Fibroblast of skin of right quadriceps (primary cell): Measurements from ENCODE around the gene SIX4.
A peak's percentile ranks its signal among the peaks of the same experiment; 100 is the strongest.
"Not testable (repeated sequence)": the region's sequence is repeated elsewhere in the genome, so short reads cannot be mapped to it uniquely, and the experiment has no call there.

Experiments used
- DNase-seq: peaks from one replicate; pipeline ENCODE4 v3.0.0-alpha.2; 2013

SIX4 gene

DNA sequence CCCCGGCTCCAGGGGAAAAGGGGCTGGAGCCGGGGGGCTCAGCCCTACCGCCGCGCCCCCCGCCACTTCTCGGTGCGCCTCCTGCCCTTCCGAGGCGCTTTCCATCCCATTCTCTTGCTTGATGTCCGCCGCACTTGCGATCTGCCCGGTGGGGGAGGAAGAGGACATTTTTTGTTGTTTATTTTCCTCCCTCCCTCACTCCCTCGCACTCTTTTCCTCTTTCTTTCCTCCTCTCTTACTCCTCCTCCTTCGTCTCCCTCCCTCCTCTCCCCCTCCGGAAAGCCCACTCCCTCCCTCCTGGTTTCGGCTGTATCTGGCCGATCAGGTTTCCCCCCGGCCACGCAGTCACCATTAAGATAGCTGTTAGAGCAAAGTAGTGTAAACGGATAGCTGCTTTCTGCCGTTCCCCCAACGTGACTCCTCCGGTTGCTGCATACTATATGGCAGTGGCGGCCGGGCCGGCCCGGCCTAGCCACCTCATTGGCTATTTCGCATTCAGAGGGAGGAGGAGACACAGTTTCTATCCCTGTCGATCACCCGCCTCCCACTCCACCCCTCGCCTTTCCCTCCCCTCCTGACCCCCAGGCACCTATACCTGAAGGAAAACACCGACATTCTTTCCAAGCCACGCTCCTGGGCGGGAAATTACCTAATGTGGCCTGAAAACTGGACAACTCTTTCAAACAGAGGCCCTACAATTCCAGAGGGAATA lies at the start of gene SIX4:
TSS of gene SIX4 (minus strand) at position 445 of the 712 bp plus-strand sequence. CDS start at position 168, 277 bp downstream.
- DNase-seq, result peak; percentile 87

DNA sequence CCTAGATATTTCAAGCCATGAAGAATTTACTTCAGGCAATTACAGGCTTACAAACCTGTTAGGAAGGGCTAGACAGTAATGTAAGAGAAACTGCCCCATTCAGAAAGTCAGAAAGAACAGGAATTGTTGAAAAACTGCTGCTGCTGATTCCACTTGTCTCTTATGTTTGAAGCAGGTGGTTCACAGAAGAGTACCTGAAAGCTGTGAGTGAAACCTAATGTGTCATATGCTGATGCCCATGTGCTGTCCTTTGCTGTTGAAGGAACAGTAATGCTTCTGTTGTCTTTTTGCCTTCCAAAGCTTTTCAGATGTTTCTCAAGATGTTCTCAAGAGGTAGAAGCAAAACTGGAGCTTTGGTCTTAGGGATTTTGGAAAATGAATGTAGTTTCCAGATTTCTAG lies 49.4 kb upstream of the SIX4 start:
- no peak for DNase-seq

DNA sequence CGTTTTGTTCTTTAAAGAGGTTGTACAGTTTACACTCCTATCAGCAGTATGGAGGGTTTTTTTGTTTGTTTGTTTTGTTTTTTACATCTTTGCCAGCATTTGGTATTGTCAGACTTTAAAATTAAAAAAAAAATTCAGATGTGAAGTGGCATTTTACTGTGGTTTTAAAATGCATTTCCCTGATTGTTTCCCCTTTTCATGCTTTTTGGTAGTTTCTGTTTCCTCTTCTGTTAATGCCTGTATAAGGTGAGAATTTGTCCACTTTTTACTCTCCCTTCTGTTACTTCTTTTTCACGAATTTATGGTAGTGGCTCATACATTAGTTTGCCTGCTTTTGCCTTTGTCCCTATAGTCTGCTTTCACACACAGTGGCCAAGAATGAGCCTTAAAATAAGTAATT lies 47.0 kb upstream of the SIX4 start:
- DNase-seq, result no peak

DNA sequence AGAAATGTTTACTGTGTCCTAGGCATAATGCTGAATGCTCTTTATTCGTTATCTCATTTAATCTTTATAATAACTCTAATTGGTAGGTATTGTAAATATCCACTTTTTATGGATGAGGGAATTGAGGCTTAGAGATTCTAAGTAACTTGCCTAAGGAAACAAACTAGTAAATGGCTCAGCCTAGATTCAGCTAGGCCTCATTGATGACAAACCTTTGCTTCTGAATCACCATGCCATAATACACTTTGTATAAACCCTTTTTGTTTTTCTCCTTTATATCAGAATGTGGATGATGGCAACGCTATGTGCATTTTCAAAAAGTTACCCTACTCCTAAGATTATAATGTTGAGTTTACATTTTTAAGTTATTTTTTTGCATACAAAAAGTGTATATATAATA lies 44.5 kb upstream of the SIX4 start:
- no peak for DNase-seq

DNA sequence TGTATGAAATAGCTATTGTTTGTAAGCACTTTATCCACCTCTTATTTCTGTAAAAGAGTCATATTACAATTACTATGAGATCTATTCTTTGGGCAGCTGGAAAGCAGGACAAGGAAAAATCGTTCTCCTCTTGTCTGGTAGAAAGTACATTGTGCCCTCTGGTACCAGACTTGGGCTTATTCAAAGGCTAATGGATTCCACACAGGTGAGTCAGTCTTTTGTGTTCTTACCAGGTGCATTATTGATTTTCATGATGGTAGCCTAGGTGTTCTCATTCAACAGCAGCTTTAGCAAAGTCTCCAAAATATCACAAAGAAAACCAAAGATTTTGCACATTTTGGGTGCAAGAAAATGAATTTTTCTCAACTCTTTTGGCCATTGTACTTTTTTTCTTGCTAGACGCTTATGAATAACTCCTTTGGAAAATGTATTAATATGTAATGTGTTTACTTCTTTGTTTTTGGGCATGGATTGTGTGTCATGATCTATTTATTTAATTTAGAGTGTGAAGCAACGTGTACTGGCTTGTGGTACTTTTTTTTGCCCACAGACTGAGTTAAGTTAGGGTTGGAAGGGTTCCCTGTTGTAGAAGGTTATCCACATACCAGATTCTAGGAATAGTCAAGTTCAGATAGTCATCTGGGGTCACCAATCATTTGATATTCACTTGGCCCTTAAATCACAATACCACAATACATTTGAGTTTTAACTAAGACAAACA lies 36.7 kb upstream of the SIX4 start:
- DNase-seq, result no peak

DNA sequence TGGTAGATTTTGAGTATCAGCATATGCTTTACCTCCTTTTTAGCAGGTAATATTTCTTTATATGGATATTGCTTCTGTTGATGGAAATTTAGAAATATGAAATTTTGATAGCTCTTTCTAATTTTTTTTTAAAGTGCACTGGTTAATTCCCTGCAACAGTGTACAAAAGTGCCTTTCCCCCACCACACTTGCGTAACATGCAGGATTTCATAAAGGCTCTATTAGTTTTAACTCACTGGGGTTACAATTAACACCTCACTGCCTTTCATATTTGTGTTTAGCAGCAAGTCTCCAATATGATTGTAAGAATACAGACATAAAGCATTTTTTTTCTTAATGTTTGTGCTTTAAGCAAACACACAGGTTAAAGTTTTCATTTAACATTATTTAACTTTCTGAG lies 36.1 kb upstream of the SIX4 start:
- no peak for DNase-seq

DNA sequence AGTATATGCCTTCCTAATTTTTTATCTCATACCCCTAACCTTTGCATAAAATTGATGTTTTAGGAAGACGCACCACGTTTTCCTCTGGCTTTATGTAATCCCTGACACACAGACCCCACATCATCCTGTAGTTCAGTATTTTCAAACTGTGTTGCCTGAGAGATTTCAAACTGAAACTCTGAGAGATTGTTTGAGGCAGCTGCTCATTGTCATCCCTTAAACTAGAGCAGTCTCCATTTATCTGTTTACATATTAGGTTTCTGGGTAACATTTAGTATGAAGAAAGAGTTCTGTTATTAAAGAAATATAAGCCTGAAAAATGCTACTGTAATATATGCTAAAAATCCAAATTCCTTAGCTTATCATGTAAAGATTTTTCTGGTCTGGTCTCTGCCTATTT lies 34.7 kb upstream of the SIX4 start:
- DNase-seq, result no peak

DNA sequence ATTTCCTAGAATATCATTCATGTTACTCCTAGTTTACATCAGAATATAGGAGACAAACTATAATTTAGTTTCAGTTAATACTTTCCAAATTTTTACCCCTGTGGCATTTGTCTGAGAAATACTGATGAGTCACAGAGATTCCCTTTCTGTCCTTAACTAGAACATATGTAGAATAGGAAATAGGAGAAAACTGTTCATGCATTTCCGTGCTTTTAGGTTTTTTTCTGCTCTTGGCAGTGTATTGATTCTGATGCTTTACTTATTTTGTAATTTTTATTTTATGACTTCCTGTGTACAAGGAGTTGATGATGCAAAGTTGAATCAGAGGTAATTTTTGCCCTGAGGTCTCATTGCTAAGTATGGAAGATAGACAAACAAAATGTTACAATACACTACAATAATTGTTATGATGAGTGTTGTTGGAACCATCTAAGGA lies 33.4 kb upstream of the SIX4 start:
- DNase-seq, result peak; percentile 84

DNA sequence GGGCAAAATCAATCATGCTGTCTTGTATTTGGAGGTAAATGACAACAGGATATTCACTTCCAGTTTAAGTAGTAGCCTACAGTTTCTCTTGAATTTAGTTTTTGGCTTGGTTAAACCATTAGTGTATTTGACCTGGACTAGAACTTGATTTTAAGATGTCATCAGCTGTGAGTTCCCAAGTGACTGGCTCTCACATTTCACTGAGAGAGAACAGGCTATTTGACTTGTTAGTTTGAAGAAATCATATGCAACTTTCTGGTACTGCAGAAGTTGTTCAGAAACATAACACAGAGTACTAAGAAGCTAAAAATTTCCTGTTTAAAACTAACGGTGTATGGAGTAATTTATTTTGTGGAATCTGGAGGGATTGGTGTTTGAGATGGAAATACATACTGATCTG lies 32.7 kb upstream of the SIX4 start:
- peak; percentile 24 for DNase-seq

DNA sequence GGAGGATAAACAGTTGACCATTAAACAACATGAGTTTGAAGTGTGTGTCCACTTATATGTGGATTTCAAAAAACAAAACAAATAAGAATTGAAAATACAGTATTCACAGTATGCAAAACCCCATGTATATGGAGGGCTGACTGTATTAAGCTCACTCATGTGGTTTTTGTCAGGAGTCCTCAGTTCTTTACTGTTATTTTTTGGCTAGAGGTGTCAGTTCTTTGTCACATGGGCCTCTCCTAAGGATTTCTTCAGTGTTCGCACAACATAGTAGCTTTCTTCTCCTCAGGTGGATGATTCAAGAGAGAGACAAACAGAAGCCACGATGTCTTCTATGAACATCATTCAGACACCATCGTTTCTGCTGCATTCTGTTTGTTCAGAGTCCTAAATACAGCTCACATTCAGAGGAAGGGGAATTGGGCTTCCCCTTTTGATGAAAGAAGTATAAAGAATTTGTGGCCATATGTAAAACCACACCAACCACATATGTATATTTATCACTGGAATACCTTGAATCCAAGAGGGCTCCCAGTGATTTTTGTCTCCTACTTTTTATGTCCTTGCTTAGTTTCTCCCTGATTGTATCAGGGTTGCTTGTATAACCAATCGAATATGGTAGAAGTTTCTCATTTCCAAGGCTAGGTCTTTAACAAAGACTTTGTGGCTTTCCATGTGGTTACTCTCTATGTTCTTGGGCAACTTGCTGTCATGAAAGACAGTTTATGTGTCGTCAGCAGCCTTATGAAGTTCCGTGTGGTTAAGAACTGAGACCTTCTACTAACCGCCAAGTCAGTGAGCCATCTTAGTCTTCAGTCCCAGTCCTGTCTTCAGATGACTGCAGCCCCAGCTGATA lies 29.3 kb upstream of the SIX4 start:
- peak; percentile 79 for DNase-seq

DNA sequence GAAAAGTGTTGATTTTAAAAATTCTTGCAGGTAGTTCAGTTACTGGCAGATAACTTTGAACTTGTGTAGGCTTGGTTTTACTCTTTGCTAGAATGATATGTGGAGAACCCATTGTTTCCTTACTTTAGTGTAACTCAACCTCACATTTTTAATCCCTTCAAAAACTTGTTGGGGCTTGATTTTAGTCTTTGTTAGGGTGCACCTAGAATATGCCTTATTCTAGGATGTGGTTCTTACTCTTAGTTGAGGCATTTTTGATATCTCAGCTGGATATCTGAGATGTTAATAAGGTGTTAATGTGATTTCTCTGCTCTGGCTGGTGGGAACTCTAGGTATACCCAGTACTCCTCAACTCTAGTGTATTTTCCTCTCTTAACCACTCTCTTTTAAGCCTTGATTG lies 20.4 kb upstream of the SIX4 start:
- no peak for DNase-seq

DNA sequence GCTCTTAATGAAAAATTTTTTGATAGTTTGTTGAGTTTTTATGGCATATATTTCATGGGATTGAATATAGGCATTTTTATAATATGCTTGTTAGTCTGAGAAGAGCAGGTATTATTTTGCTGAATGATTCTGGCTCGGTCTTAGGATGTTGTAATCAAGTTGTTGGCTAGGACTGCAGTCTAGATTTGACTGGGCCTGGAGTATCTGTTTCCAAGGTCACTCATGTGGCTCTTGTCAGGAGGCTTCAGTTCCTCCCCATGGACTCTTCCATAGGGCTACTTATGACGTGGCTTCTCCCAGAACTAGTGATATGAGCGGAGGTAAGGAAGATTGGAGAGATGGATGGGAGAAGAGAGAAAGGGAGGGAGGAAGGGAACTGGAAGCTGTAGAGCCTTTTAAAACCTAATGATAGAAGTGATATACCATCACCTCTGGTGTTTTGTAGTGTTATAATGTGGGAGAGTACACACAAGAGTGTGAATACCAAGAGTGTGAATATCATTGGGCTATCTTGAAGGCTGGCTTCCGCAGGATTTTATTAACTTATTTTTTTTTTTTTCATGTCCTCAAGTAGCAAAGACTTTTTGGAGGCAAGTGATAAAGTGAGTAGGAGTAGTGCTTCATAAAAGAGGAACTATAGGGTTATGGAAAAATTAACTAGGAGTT lies 14.8 kb upstream of the SIX4 start:
- DNase-seq, result no peak

DNA sequence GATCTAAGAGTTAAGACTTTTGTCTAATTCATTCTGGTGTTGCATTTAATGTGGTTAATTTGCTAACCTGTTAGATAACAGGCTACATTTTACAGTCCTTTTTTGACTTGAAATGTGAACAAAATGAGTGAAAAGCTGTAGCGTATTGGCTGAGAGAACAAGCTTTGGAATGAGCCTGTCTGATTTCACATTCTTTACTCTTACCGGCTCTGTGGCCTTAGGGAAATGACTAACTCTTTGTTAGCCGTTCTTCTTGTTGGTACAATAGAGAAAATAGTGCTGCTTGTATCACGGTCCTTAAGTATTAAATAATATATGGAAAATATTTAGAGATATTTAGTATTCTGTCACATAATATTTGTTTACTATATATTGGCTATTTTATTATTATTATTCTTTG lies 12.3 kb upstream of the SIX4 start:
- peak; percentile 66 for DNase-seq

DNA sequence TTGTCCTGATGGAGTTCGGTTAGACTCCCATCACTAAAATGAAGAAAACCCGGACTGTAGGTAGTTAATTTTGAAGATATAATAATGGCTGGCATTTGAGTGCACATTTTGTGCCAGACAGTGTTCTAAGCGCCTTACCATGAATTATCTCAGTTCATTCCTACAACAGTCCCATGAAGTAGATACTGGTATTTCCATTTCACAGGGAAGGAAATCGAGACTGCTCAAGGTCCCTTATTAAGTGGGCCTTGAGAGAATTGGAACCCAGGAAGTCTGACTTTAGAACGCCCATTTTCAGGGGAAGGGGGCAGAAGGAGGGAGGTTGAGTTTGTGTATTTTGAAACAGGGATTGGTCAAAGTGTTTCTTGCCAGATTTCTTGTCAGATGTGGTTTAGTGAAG lies 11.3 kb upstream of the SIX4 start:
- DNase-seq, result no peak

DNA sequence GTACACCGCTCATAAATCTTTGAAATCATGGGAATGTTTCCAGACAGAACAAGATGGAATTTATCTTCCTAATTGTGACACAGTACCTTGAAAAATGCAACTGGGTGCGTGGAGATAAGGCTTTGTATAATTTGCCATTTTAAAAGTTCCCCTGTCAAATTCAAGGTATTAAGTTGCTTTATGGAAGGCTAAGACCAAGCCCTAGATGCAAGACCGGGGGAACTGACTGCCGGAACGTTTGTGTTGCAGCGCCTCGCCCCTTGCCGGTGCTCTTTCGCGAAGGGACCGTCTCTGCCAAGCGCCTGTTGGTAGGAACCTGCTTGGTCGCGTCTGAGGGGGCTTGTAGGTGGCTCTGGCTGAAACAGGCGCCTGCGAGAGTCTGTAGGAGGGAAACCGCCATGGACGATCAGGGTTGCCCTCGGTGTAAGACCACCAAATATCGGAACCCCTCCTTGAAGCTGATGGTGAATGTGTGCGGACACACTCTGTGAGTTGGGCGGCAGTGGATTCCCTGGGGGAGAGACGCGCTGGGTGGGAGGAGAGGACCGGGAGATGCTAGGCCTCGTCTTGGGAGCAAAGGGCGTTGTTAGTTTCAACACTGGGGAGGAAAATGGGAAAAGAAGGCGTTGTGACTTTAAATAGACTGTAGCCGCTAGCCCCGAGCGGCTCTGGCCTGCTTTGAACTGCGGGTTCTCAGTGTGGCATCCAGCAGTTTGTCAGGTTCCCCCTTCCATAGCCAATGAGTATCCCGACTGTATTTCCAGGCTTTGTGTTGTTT lies 10.5 kb upstream of the SIX4 start, which contains the start of gene MNAT1:
TSS of gene MNAT1 (plus strand) at position 297 of the 778 bp plus-strand sequence. CDS start at position 399, 102 bp downstream.
- DNase-seq, result peak; percentile 81

DNA sequence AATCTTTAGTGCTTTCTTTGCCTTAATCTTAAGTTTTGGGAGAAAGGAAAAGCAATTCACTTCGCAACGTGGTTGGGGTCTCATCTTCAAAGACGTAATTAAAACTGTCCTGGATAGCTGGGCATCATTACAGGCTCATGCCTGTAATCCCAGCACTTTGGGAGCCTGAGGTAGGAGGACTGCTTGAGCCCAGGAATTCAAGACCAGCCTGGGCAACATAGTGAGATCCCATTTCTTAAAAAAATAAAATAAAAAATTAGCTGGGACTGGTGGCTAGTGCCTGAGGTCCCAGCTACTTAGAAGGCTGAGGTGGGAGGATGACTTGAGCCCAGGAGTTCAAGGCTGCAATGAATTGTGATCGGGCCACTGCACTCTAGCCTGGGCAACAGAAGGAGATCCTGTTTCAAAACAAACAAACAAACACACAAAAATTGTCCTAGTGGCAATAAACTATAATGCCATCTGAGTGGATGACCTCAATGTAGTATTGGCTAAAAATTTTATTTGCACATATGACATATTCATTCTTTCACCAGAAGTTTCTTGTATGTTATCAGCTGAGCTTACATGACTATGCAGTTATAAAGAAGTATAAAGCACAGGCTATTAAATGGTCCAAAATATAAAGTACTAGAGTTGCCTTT lies 8.8 kb upstream of the SIX4 start:
- no peak for DNase-seq

DNA sequence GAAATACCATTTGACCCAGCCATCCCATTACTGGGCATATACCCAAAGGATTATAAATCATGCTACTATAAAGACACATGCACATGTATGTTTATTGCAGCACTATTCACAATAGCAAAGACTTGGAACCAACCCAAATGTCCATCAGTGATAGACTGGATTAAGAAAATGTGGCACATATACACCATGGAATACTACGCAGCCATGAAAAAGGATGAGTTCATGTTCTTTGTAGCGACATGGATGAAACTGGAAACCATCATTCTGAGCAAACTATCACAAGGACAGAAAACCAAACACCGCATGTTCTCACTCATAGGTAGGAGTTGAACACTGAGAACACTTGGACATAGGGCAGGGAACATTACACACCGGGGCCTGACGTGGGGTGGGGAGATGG lies 7.1 kb upstream of the SIX4 start:
- DNase-seq, result not testable (repeated sequence)

DNA sequence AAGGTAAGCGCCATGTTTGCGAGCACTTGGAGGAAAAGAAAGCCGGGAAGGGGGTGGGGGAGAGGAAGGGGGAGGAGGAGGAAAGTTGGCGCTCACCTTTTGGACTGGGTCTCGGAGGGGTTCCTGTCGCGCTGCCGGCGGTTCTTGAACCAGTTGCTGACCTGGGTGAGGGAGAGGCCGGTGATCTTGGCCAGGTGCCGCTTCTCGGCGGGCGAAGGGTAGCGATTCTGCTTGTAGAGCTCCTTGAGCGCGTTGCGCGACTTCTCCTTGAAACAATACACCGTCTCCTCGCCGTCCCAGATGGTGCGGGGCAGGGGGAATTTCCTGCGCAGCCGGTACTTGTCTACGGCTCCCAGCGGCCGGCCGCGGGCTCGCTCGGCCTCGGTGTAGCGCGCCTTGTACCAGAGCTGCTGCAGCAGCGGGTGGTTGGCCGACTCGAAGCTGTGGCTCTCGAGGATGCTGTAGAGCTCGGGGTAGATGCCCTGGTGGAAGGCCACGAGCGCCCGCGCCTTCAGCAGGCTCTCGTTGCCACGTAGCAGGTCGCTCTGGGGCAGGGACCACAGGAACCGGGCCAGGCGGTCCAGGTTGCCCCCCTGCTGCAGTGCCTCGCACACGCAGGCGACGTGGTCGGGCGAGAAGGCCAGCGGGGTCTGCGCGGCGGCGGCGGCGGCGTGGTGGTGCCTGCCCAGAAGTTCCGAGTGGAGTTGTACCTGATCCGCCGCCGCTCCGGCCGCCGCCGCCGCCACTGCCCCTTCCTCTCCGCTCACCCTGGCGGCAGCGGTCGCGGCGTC lies 840 bp downstream of the SIX4 start:
- DNase-seq, result peak; percentile 63

DNA sequence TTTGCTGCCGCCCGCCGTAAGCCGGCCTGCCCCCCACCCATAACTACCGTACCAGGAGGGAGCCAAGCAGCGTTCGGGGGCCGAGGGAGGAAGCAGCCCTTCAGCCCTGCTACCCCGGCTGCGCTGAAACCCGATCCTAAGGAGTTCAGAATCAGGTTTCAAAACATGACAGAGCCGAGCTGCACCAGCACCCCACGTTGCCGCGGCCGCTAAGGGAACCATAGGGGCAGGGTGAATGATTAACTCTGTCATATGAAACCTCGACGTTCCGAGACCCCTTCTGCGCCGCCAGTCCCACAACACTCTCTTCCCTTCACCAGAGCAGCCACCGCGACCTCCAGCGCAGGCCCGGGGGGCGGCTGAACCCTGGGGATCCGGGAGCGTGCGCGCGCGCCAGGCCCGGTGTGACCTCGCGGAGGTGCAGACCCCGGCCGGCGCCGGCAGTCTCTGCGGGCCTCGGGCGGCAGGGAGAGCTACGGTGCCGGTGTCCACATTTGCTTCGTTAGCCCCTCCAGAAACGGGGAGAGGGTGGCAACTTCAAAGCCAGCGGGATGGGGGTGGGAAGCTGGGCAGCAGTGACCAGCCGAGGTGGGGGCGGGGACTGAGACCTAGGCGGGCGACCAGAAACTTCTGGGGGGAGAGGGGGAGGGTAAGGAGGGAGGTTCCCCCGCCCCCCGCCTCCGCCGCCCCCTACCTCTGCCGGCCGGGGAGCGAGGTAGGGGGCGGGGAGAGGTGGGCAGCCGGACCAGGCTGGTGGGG lies 1.6 kb downstream of the SIX4 start:
- peak; percentile 74 for DNase-seq

DNA sequence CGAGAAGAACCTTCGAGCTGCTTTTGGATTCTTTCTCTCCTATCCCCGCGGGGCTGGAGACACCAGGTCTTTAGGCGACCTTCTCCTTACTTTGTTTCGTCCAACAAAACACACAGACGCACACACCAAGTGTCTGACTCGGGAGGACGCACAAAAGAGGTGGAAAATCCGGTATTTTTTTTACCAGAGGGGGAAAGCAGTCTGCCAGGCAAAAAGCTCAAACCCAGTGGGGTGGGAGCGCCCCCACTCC lies 2.1 kb downstream of the SIX4 start:
- peak; percentile 18 for DNase-seq
